Measurements from ENCODE around the gene DNAJA2.
A peak's percentile ranks its signal among the peaks of the same experiment; 100 is the strongest.

GRCh38 chr16:46920402-46921068 lies 52.9 kb downstream of the DNAJA2 start:
- TF ChIP-seq CTCF (IDR thresholded peaks at IDR 0.05) (no peak), POLR2A (IDR thresholded peaks at IDR 0.05) (peak in 2 of 3 donors; percentile 7 to 11)
